GM21515 (cell line): ENCODE results near the gene RFPL3.

Source experiments
- ATAC-seq: cut with Tn5 transposase; IDR thresholded peaks from one replicate; pipeline ENCODE4 v1.9.1; 2021; ENCODE audit not compliant: unreplicated experiment

RFPL3 gene

GRCh38 chr22:32410459-32410858 is 52.8 kb downstream of the RFPL3 start:
- ATAC-seq: no peak
